Activated CD4-positive, alpha-beta T cell treated with anti-CD3 and anti-CD28 coated beads for 4 hours (primary cell): ENCODE data around the gene COPZ1.
A peak's percentile ranks its signal among the peaks of the same experiment; 100 is the strongest.
"Not testable (repeated sequence)": the region's sequence is repeated elsewhere in the genome, so short reads cannot be mapped to it uniquely, and the experiment has no call there.

Experiments used
- DNase-seq, 2 donors: peaks; one replicate each; pipeline ENCODE4 v3.0.0-alpha.2; 2020

COPZ1 gene

GRCh38 chr12:54337280-54337842, 12.4 kb downstream of the COPZ1 start:
- no peak for DNase-seq

- DNase-seq: no peak
Measured at GRCh38 chr12:54337854-54338650, 13.1 kb downstream of the COPZ1 start.

- DNase-seq: no peak
Measured at GRCh38 chr12:54338698-54339296, 13.9 kb downstream of the COPZ1 start.

- no peak for DNase-seq
Measured at GRCh38 chr12:54340846-54341245, 15.9 kb downstream of the COPZ1 start.

- DNase-seq: no peak
Measured at GRCh38 chr12:54341378-54342300, 16.7 kb downstream of the COPZ1 start.

GRCh38 chr12:54349036-54349435, 24.1 kb downstream of the COPZ1 start:
- no peak for DNase-seq

GRCh38 chr12:54349679-54350078, 24.7 kb downstream of the COPZ1 start:
- no peak for DNase-seq

GRCh38 chr12:54350743-54351142, 25.8 kb downstream of the COPZ1 start:
- no peak for DNase-seq

GRCh38 chr12:54351341-54351740, 26.4 kb downstream of the COPZ1 start:
- DNase-seq: no peak

GRCh38 chr12:54352022-54352531, 27.1 kb downstream of the COPZ1 start:
- peak; percentile 51 to 58 for DNase-seq

GRCh38 chr12:54352891-54353874, 28.3 kb downstream of the COPZ1 start:
- no peak for DNase-seq

- not testable (repeated sequence) for DNase-seq
Measured at GRCh38 chr12:54354271-54354670, 29.3 kb downstream of the COPZ1 start.

GRCh38 chr12:54355104-54355815, 30.3 kb downstream of the COPZ1 start:
- DNase-seq: no peak

GRCh38 chr12:54356228-54356627, 31.3 kb downstream of the COPZ1 start:
- DNase-seq: no peak

- no peak for DNase-seq
Measured at GRCh38 chr12:54356951-54357356, 32.0 kb downstream of the COPZ1 start.

GRCh38 chr12:54357506-54358190, 32.7 kb downstream of the COPZ1 start:
- no peak for DNase-seq

- DNase-seq: peak; percentile 52 to 59
Measured at GRCh38 chr12:54358191-54358944, 33.4 kb downstream of the COPZ1 start.

- DNase-seq: peak; percentile 92 to 93
Measured at GRCh38 chr12:54358945-54359761, 34.2 kb downstream of the COPZ1 start.
